ENCODE data around the gene PROC. TPM values are rescaled to one million over a fixed set of nuclear protein-coding genes. Genes with fewer than 3 reads are reported as not detected.

Gene PROC
- total RNA-seq, 1 donor from 2014 or later: 0.17 TPM

GRCh38 chr2:127386764-127387654, 31.2 kb upstream of the PROC start:
- no peak for DNase-seq (ENCODE audit: low read depth)
- peak overlapping the region; percentile 84 for H3K4me3 ChIP-seq (ENCODE audit: low read depth, low read length)
- TF ChIP-seq CTCF (conservative IDR thresholded peaks at IDR 0.05; ENCODE audit: low read depth, low read length): no peak

GRCh38 chr2:127387655-127388422, 30.4 kb upstream of the PROC start, which contains the start of gene MAP3K2:
Gene MAP3K2 (minus strand): TSS chr2:127387975. CDS start chr2:127343129, 44,846 bp downstream.
- H3K4me3 ChIP-seq (ENCODE audit: low read depth, low read length): peak within 1 kb of the TSS; percentile 84
- no peak for DNase-seq (ENCODE audit: low read depth)
- TF ChIP-seq CTCF (conservative IDR thresholded peaks at IDR 0.05; ENCODE audit: low read depth, low read length): no peak

- no peak for TF ChIP-seq CTCF (conservative IDR thresholded peaks at IDR 0.05; ENCODE audit: low read depth, low read length)
- no peak for DNase-seq (ENCODE audit: low read depth)
- peak overlapping the region; percentile 57 for H3K4me3 ChIP-seq (ENCODE audit: low read depth, low read length)
Measured at GRCh38 chr2:127388423-127389164, 29.6 kb upstream of the PROC start.

GRCh38 chr2:127389778-127390435, 28.3 kb upstream of the PROC start:
- H3K4me3 ChIP-seq (ENCODE audit: low read depth, low read length): no peak overlapping the region
- no peak for DNase-seq (ENCODE audit: low read depth)
- no peak for TF ChIP-seq CTCF (conservative IDR thresholded peaks at IDR 0.05; ENCODE audit: low read depth, low read length)

- TF ChIP-seq CTCF (conservative IDR thresholded peaks at IDR 0.05; ENCODE audit: low read depth, low read length): no peak
- no peak for DNase-seq (ENCODE audit: low read depth)
- no peak overlapping the region for H3K4me3 ChIP-seq (ENCODE audit: low read depth, low read length)
Measured at GRCh38 chr2:127392133-127392827, 25.9 kb upstream of the PROC start.

Measured in epithelial cell of proximal tubule (primary cell).